D721Med (cell line): ENCODE results near the gene CEACAM5.

ENCODE experiments used
- DNase-seq: peaks from one replicate; pipeline ENCODE4 v3.0.0; 2011; ENCODE audit warnings: low spot score; ENCODE audit not compliant: insufficient read length
- FAIRE-seq: peaks from 2 replicates; lab custom pipeline; 2011; peaks lifted over from hg19 to GRCh38; lab: Jason Lieb, UNC
- CTCF ChIP-seq: IDR thresholded peaks from 2 replicates; pipeline ENCODE4 v1.5.1; 2012; ENCODE audit warnings: mild to moderate bottlenecking, control low read depth; ENCODE audit not compliant: insufficient read depth; ENCODE audit errors: missing control alignments

Gene CEACAM5

GRCh38 chr19:41708481-41708880 lies at the start of gene CEACAM5:
CEACAM5 (plus strand) TSS chr19:41708626; CDS start chr19:41708732, 106 bp downstream.
- TF ChIP-seq CTCF, result no peak
- DNase-seq (no peak), FAIRE-seq (no peak)

GRCh38 chr19:41666075-41666474 lies 42.4 kb upstream of the CEACAM5 start:
- DNase-seq, result no peak
- no peak for TF ChIP-seq CTCF
- no peak for FAIRE-seq

DNA sequence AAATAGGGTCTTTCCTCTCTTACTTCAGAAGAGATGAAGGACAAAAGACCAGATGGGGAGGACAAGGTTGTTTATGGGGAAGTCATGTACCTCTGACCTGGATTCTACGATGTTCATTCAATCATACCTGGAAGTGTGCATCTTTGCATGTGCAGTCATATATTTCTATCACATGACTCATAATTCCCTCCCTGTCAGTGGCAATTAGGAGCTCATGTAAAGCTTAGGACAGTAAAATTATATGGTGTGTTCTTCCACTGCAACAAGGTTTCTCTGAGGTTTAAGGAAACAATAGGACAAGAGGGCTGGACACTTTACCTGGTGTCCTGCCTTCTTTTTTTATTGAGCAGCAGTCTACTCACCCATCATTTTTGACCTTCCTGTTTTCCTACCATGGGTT lies 40.1 kb upstream of the CEACAM5 start:
- DNase-seq, result no peak
- no peak for FAIRE-seq

GRCh38 chr19:41670755-41671154 lies 37.7 kb upstream of the CEACAM5 start:
- no peak for DNase-seq
- FAIRE-seq, result no peak
- no peak for TF ChIP-seq CTCF

More for the DNA sequence above, 40.1 kb upstream of the CEACAM5 start:
- no peak for TF ChIP-seq CTCF

- TF ChIP-seq CTCF, result no peak
- FAIRE-seq (no peak), DNase-seq (no peak)
Observed at GRCh38 chr19:41671486-41671885, 36.9 kb upstream of the CEACAM5 start.

DNA sequence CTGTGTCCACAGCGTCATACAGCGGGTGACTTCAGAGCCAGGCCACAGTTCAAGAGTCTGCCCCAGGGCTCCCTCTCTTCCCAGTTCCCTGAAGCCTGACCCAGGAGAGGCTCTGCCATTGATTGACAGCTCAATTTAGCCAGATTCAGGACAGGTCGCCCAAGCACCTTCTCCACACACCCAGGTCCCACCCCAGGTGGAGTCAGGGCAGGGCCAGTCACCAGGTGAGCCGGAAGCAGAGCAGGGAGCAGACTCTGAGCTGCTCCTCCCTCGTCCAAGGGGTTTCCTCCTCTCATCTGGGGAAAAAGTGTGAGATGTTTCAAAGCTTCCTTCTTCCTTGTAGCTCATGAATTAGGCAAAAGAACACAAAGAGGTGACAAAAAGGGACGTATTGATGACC lies 26.0 kb upstream of the CEACAM5 start:
- TF ChIP-seq CTCF, result no peak
- DNase-seq (no peak), FAIRE-seq (no peak)

DNA sequence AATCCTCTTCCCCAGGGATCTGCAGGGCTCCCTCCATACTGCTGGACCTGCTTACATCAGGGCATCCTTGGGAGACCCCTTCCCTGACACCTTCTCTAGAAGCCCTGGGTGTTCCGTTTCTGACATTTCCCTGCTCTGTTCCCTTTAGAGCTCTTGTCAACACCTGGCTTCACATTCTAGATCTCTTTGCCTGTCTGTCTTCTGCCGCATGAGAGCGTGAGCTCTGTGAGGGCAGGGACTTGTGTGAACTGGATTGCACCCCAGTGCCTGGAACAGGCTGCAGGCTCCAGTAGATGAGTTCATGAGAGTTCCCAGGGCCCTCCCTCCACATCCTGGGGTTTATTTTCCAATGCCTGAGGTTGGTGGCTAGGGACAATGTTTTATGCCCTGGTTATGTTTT lies 21.0 kb upstream of the CEACAM5 start:
- no peak for TF ChIP-seq CTCF
- DNase-seq (no peak), FAIRE-seq (no peak)
